IPS-NIHi7 (cell line): ENCODE measurements around the gene RHPN2.
"Not testable (repeated sequence)": the region's sequence is repeated elsewhere in the genome, so short reads cannot be mapped to it uniquely, and the experiment has no call there.

Source experiments
- DNase-seq: peaks from one replicate; pipeline ENCODE4 v3.0.0; 2012; ENCODE audit warnings: mixed read lengths; ENCODE audit errors: extremely low spot score

RHPN2 gene

GRCh38 chr19:32976223-32976805 is 88.4 kb downstream of the RHPN2 start:
- DNase-seq, result peak; percentile 82

GRCh38 chr19:32971715-32972540 is 92.8 kb downstream of the RHPN2 start, which contains the start of the genes CEP89 and FAAP24:
Gene CEP89 (minus strand): TSS chr19:32971958. CDS start chr19:32971874, 84 bp downstream.
Gene FAAP24 (plus strand): TSS chr19:32972242. CDS start chr19:32973197, 955 bp downstream.
- peak; percentile 100 for DNase-seq

- no peak for DNase-seq
Observed at GRCh38 chr19:32971012-32971595, 93.6 kb downstream of the RHPN2 start.

- no peak for DNase-seq
Observed at GRCh38 chr19:32969549-32969948, 95.1 kb downstream of the RHPN2 start.

GRCh38 chr19:32966750-32967149 is 97.9 kb downstream of the RHPN2 start:
- DNase-seq, result no peak

GRCh38 chr19:32945260-32945659 is 119.4 kb downstream of the RHPN2 start:
- no peak for DNase-seq

GRCh38 chr19:32941273-32941672 is 123.4 kb downstream of the RHPN2 start:
- DNase-seq, result not testable (repeated sequence)

- no peak for DNase-seq
Observed at GRCh38 chr19:32936065-32936464, 128.6 kb downstream of the RHPN2 start.

- DNase-seq, result no peak
Observed at GRCh38 chr19:32935629-32936028, 129.1 kb downstream of the RHPN2 start.

GRCh38 chr19:32933571-32933970 is 131.1 kb downstream of the RHPN2 start:
- DNase-seq, result no peak

GRCh38 chr19:32930567-32930966 is 134.1 kb downstream of the RHPN2 start:
- DNase-seq, result no peak

GRCh38 chr19:32928806-32929205 is 135.9 kb downstream of the RHPN2 start:
- DNase-seq, result no peak
